Measurements from ENCODE around the gene SLC39A10. TPM values are rescaled to one million over a fixed set of nuclear protein-coding genes. Genes with fewer than 3 reads are reported as not detected.

The SLC39A10 gene
- total RNA-seq, 6 donors from 2014 or later: 4.3 to 29.0 (median 13.9) TPM

DNA sequence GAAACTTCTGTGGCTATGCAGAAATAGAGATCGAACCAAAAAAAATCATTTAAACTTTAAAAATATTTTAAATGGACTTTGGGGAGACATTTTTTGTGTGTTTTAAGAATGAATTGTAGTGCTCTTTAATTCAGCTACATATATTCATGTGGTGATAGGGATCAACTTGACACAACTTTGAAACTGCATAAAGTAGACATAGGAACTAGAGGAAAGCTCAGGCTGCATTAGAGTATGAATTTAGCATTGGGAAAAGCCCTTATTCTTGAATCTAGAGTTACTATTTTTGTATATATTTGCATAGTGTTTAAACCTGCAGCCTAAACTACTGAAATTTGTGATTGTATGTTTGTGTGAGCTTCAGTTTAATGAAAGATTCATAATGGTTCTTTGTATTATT lies 78.3 kb downstream of the SLC39A10 start:
- no peak for ATAC-seq (ENCODE audit: low FRiP score in 2 of 2)
- Histone ChIP-seq H3K36me3 (peaks cover 0 to 11% (median 2%) of the 10 kb centered on the region in 4 donors), H3K9me3 (no peaks in the 10 kb centered on the region), H3K27ac (no peak overlapping the region), H3K4me1 (no peaks in the 10 kb centered on the region), H3K4me3 (no peak overlapping the region), H3K27me3 (no peaks in the 10 kb centered on the region)
- WGBS, 2 donors: 98 to 100% methylated on average over 1 of the region's 1 CpG
- no peak for DNase-seq
- TF ChIP-seq POLR2AphosphoS5 (IDR thresholded peaks at IDR 0.05) (no peak), POLR2A (IDR thresholded peaks at IDR 0.05) (no peak), EP300 (IDR thresholded peaks at IDR 0.05) (no peak)
- TF ChIP-seq, protein P1, sequence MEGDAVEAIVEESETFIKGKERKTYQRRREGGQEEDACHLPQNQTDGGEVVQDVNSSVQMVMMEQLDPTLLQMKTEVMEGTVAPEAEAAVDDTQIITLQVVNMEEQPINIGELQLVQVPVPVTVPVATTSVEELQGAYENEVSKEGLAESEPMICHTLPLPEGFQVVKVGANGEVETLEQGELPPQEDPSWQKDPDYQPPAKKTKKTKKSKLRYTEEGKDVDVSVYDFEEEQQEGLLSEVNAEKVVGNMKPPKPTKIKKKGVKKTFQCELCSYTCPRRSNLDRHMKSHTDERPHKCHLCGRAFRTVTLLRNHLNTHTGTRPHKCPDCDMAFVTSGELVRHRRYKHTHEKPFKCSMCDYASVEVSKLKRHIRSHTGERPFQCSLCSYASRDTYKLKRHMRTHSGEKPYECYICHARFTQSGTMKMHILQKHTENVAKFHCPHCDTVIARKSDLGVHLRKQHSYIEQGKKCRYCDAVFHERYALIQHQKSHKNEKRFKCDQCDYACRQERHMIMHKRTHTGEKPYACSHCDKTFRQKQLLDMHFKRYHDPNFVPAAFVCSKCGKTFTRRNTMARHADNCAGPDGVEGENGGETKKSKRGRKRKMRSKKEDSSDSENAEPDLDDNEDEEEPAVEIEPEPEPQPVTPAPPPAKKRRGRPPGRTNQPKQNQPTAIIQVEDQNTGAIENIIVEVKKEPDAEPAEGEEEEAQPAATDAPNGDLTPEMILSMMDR (IDR thresholded peaks at IDR 0.05): no peak

- H3K27me3 ChIP-seq: no peaks in the 10 kb centered on the region
- TF ChIP-seq EP300 (IDR thresholded peaks at IDR 0.05) (no peak), POLR2A (IDR thresholded peaks at IDR 0.05) (no peak), POLR2AphosphoS5 (IDR thresholded peaks at IDR 0.05) (no peak)
- TF ChIP-seq, protein P1 (IDR thresholded peaks at IDR 0.05): no peak
- H3K36me3 ChIP-seq: peaks cover 0 to 6% (median 2%) of the 10 kb centered on the region in 4 donors
- no peak overlapping the region for H3K4me3 ChIP-seq
- 86 to 89% methylated on average over 5 of the region's 5 CpGs for WGBS, 2 donors
- DNase-seq (no peak), ATAC-seq (ENCODE audit: low FRiP score in 2 of 2) (no peak)
- H3K4me1 ChIP-seq: no peaks in the 10 kb centered on the region
- no peaks in the 10 kb centered on the region for H3K9me3 ChIP-seq
- no peak overlapping the region for H3K27ac ChIP-seq
These were observed 80.7 kb downstream of the SLC39A10 start for GRCh38 chr2:195737511-195738325.

GRCh38 chr2:195741191-195741590 lies 84.2 kb downstream of the SLC39A10 start:
- no peak for DNase-seq
- H3K4me1 ChIP-seq: no peaks in the 10 kb centered on the region
- no peaks in the 10 kb centered on the region for H3K27me3 ChIP-seq
- H3K27ac ChIP-seq: no peak overlapping the region
- no peak overlapping the region for H3K4me3 ChIP-seq
- peaks cover 0 to 6% (median 0%) of the 10 kb centered on the region in 4 donors for H3K36me3 ChIP-seq
- WGBS, 2 donors: 78 to 90% methylated on average over 1 of the region's 1 CpG
- TF ChIP-seq, protein P1 (IDR thresholded peaks at IDR 0.05): no peak
- TF ChIP-seq POLR2A (IDR thresholded peaks at IDR 0.05): no peak
- no peaks in the 10 kb centered on the region for H3K9me3 ChIP-seq
- no peak for ATAC-seq (ENCODE audit: low FRiP score in 2 of 2)

DNA sequence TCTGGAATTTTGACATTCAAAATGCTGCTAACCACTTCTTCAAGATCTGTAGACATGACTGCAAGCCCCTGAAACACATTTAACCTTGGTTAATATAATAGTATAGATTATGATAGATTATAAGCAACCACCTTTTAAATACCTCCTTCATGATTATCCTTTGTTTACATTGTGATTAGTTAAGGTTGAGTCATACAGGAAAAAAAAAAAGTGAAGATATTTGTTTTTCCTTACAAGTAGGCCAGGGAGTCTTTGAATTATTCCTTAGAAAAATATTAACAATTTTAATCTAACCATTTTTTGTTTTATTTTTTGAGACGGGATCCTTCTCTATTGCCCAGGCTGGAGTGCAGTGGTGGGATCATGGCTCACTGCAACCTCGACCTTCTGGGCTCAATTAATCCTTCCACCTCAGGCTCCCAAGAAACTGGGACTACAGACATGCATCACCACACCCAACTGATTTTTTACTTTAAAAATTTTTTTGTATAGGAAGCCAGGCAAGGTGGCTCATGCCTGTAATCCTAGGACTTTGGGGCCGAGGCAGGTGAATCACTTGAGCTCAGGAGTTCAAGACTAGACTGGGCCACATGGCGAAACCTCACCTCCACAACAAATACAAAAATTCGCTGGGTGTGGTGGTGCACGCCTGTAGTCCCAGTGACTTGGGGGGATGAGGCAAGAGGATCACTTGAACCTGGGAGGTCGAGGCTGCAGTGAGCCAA lies 99.4 kb downstream of the SLC39A10 start:
- DNase-seq (no peak), ATAC-seq (ENCODE audit: low FRiP score in 2 of 2) (no peak)
- H3K4me1 ChIP-seq: no peaks in the 10 kb centered on the region
- H3K27me3 ChIP-seq: no peaks in the 10 kb centered on the region
- no peak overlapping the region for H3K27ac ChIP-seq
- no peaks in the 10 kb centered on the region for H3K9me3 ChIP-seq
- no peaks in the 10 kb centered on the region for H3K36me3 ChIP-seq
- no peak overlapping the region for H3K4me3 ChIP-seq
- WGBS, 2 donors: 64 to 90% methylated on average over 6 to 7 of the region's 7 CpGs
- TF ChIP-seq, protein P1 (IDR thresholded peaks at IDR 0.05): no peak
- TF ChIP-seq POLR2A (IDR thresholded peaks at IDR 0.05) (no peak), EP300 (IDR thresholded peaks at IDR 0.05) (no peak), POLR2AphosphoS5 (IDR thresholded peaks at IDR 0.05) (no peak)
